CD14-positive monocyte (primary cell): Measurements from ENCODE around the gene KRTAP5-7. TPM values are rescaled to one million over a fixed set of nuclear protein-coding genes. Genes with fewer than 3 reads are reported as not detected.

ENCODE experiments used
- DNase-seq, 3 donors: peaks; one replicate each; pipeline ENCODE4 v3.0.0-alpha.2; 2011 to 2022
- H2AFZ ChIP-seq: 2 replicates; pipeline ENCODE4 v1.6.0; 2012; ENCODE audit warnings: mild to moderate bottlenecking, low read depth, low read length, inconsistent platforms; ENCODE audit not compliant: insufficient read depth, poor library complexity, severe bottlenecking
- H3K27ac ChIP-seq, 2 donors: 1 replicate in 1 of 2; 2 replicates in 1 of 2; pipeline ENCODE4 v1.5.1; 2012 to 2013; ENCODE audit warnings: low read length in 2 of 2, control low read depth in 1 of 2, inconsistent platforms in 1 of 2, low read depth in 1 of 2, mild to moderate bottlenecking in 1 of 2
- H3K27me3 ChIP-seq, 2 donors: one replicate each; pipeline versions ENCODE4 v1.6.0 to v1.6.1; 2011 to 2013; ENCODE audit warnings: low read length in 2 of 2; ENCODE audit not compliant: control insufficient read depth in 2 of 2, insufficient read depth in 2 of 2
- H3K36me3 ChIP-seq, 2 donors: replicated peaks in 1 of 2; 1 replicate in 1 of 2; 2 replicates in 1 of 2; pipeline versions ENCODE4 v1.5.1 to v1.6.1; 2012 to 2013; ENCODE audit warnings: low read length in 2 of 2, control low read depth in 1 of 2, inconsistent platforms in 1 of 2, mild to moderate bottlenecking in 1 of 2; ENCODE audit not compliant: insufficient read depth in 2 of 2, control insufficient read depth in 1 of 2
- H3K4me1 ChIP-seq, 2 donors: 1 replicate in 1 of 2; 2 replicates in 1 of 2; pipeline versions ENCODE4 v1.5.1 to v1.6.1; 2012 to 2013; ENCODE audit warnings: low read length in 2 of 2, control low read depth in 1 of 2, inconsistent platforms in 1 of 2, mild to moderate bottlenecking in 1 of 2, moderate library complexity in 1 of 2; ENCODE audit not compliant: insufficient read depth in 2 of 2, control insufficient read depth in 1 of 2
- H3K4me2 ChIP-seq: replicated peaks from 2 replicates; pipeline ENCODE3; 2012; ENCODE audit warnings: low read length, moderate library complexity, mild to moderate bottlenecking; ENCODE audit not compliant: poor library complexity, severe bottlenecking; ENCODE audit errors: extremely low read depth
- H3K4me3 ChIP-seq, 3 experiments: fragments of 200-600 bp in 1 of 3; sonication (generic) in 1 of 3; replicated peaks in 1 of 3; 1 replicate in 2 of 3; 2 replicates in 1 of 3; pipeline ENCODE4 v1.5.1; 2011 to 2013; ENCODE audit warnings: low read length in 3 of 3, mild to moderate bottlenecking in 3 of 3, control low read depth in 2 of 3, low read depth in 2 of 3, inconsistent platforms in 1 of 3, moderate library complexity in 1 of 3
- H3K79me2 ChIP-seq: 2 replicates; pipeline ENCODE4 v1.6.0; 2012; ENCODE audit warnings: mild to moderate bottlenecking, control low read depth, inconsistent platforms, low read length, moderate library complexity; ENCODE audit not compliant: insufficient read depth
- H3K9ac ChIP-seq: 2 replicates; pipeline ENCODE4 v1.6.0; 2017; ENCODE audit warnings: low read length, mild to moderate bottlenecking; ENCODE audit not compliant: insufficient read depth, poor library complexity, severe bottlenecking
- H3K9me3 ChIP-seq, 2 donors: replicated peaks in 1 of 2; 1 replicate in 1 of 2; 2 replicates in 1 of 2; pipeline versions ENCODE4 v1.5.1 to v1.6.1; 2012 to 2013; ENCODE audit warnings: low read length in 2 of 2, control low read depth in 1 of 2; ENCODE audit not compliant: control insufficient read depth in 1 of 2, insufficient read depth in 1 of 2
- H4K20me1 ChIP-seq: 2 replicates; pipeline ENCODE4 v1.6.0; 2012; ENCODE audit warnings: mild to moderate bottlenecking, low read length, control low read depth, moderate library complexity; ENCODE audit not compliant: insufficient read depth
- H3K27ac Mint-ChIP-seq, 7 donors: one replicate each; pipeline ENCODE4 v1.8.0; 2020; ENCODE audit warnings: mild to moderate bottlenecking in 7 of 7, mixed read lengths in 7 of 7, moderate library complexity in 6 of 7, inconsistent platforms in 2 of 7
- H3K27me3 Mint-ChIP-seq, 3 donors: one replicate each; pipeline ENCODE4 v1.8.0; 2021 to 2022; ENCODE audit warnings: low read depth in 3 of 3, mild to moderate bottlenecking in 3 of 3, mixed read lengths in 3 of 3, moderate library complexity in 3 of 3, inconsistent platforms in 1 of 3
- H3K36me3 Mint-ChIP-seq, 2 donors: one replicate each; pipeline ENCODE4 v1.8.0; 2020; ENCODE audit warnings: mixed read lengths in 2 of 2, inconsistent platforms in 1 of 2, mild to moderate bottlenecking in 1 of 2
- H3K4me1 Mint-ChIP-seq: one replicate; pipeline ENCODE4 v1.8.0; 2020; ENCODE audit warnings: mild to moderate bottlenecking, mixed read lengths
- H3K4me3 Mint-ChIP-seq, 2 donors: one replicate each; pipeline ENCODE4 v1.8.0; 2020; ENCODE audit warnings: mild to moderate bottlenecking in 2 of 2, mixed read lengths in 2 of 2, moderate library complexity in 1 of 2
- H3K9me3 Mint-ChIP-seq, 7 donors: one replicate each; pipeline ENCODE4 v1.8.0; 2020 to 2022; ENCODE audit warnings: mixed read lengths in 7 of 7, mild to moderate bottlenecking in 6 of 7, moderate library complexity in 6 of 7, inconsistent platforms in 2 of 7
- WGBS: methylation state at CpG from one replicate; pipeline ENCODE4 v1.1.5; 2013; ENCODE audit warnings: missing lambda C conversion rate; ENCODE audit not compliant: insufficient coverage; 5-methylcytosine and 5-hydroxymethylcytosine counted together
- intact Hi-C, 2 donors: fragments of 100-400 bp; cut with micrococcal nuclease; formaldehyde crosslinking; loops; one replicate each; pipeline versions ENCODE4 v1.15.0 to v1.15.1; 2023
- polyA plus RNA-seq, 3 donors: library from polyadenylated mRNA; depleted of rRNA in 1 of 3; unstranded in 2 of 3; stranded (reverse) in 1 of 3; fragments of 300-500 nt in 2 of 3; fragments of >200 nt in 1 of 3; fragmentation: Illumina TruSeq in 2 of 3; gene quantifications; 1 replicate in 2 of 3; 2 replicates in 1 of 3; pipeline ENCODE4 v1.2.3, GENCODE V29; 2012 to 2021
- TF ChIP-seq, protein P1 (sequence below): fragments of 200-600 bp; IDR thresholded peaks from one replicate; pipeline ENCODE4 v1.8.0; 2022; ENCODE audit warnings: antibody characterized with exemption, mild to moderate bottlenecking

The KRTAP5-7 gene
- polyA plus RNA-seq, 3 donors, result 0.05 TPM; not detected in 2

DNA sequence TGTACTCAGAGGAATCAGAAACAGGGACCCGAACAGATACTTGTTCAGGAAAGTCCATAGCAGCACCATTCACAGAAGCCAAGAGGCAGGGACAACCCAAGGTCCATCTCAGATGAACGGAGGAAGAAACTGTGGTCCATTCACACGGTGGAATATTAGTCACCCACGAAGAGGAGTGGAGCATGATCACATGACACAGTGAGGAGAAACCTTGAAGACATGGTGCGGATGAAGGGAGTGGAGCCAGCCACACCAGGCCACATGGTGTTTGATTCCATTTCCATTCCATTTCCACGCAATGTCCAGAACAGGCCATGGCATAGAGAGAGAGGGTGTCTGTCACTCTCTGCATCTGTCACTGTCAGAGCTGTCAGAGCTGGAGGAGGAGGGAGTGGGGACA lies 43.4 kb upstream of the KRTAP5-7 start:
- Histone ChIP-seq H3K27me3 (no peaks in the 10 kb centered on the region), H2AFZ (no peak overlapping the region), H3K9me3 (no peaks in the 10 kb centered on the region), H4K20me1 (no peaks in the 10 kb centered on the region), H3K4me3 (no peak overlapping the region), H3K4me1 (no peaks in the 10 kb centered on the region), H3K79me2 (no peaks in the 10 kb centered on the region), H3K36me3 (peaks cover 91 to 98% of the 10 kb centered on the region in 2 donors), H3K27ac (no peak overlapping the region), H3K4me2 (no peak overlapping the region), H3K9ac (no peak overlapping the region)
- Mint-ChIP-seq H3K27ac (peak overlapping the region in 1 of 7 donors; percentile 65), H3K9me3 (no peaks in the 10 kb centered on the region), H3K27me3 (no peaks in the 10 kb centered on the region), H3K36me3 (peaks cover 91 to 97% of the 10 kb centered on the region in 2 donors), H3K4me1 (no peaks in the 10 kb centered on the region), H3K4me3 (no peak overlapping the region)
- DNase-seq, result no peak
- TF ChIP-seq, protein P1, sequence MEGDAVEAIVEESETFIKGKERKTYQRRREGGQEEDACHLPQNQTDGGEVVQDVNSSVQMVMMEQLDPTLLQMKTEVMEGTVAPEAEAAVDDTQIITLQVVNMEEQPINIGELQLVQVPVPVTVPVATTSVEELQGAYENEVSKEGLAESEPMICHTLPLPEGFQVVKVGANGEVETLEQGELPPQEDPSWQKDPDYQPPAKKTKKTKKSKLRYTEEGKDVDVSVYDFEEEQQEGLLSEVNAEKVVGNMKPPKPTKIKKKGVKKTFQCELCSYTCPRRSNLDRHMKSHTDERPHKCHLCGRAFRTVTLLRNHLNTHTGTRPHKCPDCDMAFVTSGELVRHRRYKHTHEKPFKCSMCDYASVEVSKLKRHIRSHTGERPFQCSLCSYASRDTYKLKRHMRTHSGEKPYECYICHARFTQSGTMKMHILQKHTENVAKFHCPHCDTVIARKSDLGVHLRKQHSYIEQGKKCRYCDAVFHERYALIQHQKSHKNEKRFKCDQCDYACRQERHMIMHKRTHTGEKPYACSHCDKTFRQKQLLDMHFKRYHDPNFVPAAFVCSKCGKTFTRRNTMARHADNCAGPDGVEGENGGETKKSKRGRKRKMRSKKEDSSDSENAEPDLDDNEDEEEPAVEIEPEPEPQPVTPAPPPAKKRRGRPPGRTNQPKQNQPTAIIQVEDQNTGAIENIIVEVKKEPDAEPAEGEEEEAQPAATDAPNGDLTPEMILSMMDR, result no peak
- WGBS, result 95% methylated on average over 4 of the region's 6 CpGs
- intact Hi-C loops, result no loop called here

DNA sequence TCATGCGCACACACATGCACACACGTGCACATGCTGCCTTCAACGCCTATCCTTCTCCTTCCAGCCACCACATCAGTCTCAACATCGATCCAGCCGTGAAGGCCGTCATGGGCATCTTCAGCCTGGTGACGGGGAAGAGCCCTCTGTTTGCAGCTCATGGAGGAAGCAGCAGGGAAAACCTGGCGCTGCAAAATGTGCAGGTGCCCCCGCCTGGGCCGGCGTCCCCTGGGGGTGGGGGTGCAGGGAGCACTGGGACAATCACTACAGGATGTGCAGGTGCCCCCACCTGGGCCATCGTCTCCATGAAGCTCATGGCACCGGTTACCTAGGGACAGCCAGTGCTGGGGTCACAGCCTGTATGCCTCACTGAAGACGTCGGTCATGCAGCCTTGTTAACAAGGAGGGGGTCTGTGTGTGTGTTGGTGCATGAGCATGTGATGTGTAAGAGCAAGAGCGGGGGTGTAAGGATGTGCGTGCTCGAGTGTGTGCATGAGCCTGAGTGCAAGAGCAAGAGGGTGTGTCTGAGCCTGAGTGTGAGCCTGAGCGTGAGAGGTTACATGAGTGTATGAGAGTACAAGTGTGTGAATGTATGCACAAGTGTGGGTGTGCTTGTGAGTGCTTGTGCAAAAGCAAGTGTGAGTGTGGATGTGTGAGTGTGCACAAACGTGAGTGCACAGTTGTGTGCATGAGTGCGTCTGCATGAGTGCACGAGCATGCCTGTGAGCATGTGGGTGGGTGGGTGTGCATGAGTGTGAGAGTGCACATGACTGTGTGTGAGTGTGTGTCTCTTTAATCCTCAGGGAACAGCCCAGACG lies 42.6 kb upstream of the KRTAP5-7 start:
- no peak overlapping the region for H3K4me2 ChIP-seq

More for the DNA sequence above, 42.6 kb upstream of the KRTAP5-7 start:
- Mint-ChIP-seq H3K27me3 (no peaks in the 10 kb centered on the region), H3K27ac (peak overlapping the region in 2 of 7 donors; percentile 1 to 19), H3K9me3 (no peaks in the 10 kb centered on the region), H3K4me1 (no peaks in the 10 kb centered on the region), H3K36me3 (peaks cover 91 to 97% of the 10 kb centered on the region in 2 donors), H3K4me3 (no peak overlapping the region)
- H2AFZ ChIP-seq, result no peak overlapping the region
- no peak for DNase-seq
- H3K9ac ChIP-seq, result no peak overlapping the region
- TF ChIP-seq, protein P1, result no peak
- H3K27me3 ChIP-seq, result no peaks in the 10 kb centered on the region
- H3K27ac ChIP-seq, result no peak overlapping the region
- no peaks in the 10 kb centered on the region for H4K20me1 ChIP-seq
- no peaks in the 10 kb centered on the region for H3K9me3 ChIP-seq
- intact Hi-C loops, result no loop called here
- WGBS, result 96% methylated on average over 19 of the region's 23 CpGs
- H3K4me1 ChIP-seq, result no peaks in the 10 kb centered on the region
- no peaks in the 10 kb centered on the region for H3K79me2 ChIP-seq
- H3K4me3 ChIP-seq, result no peak overlapping the region
- H3K36me3 ChIP-seq, result peaks cover 91 to 98% of the 10 kb centered on the region in 2 donors
